HG02642 (cell line): ENCODE measurements around the gene KRTAP4-3.
"Not testable (repeated sequence)": the region's sequence is repeated elsewhere in the genome, so short reads cannot be mapped to it uniquely, and the experiment has no call there.

Experiments used
- ATAC-seq: cut with Tn5 transposase; IDR thresholded peaks from one replicate; pipeline ENCODE4 v1.9.1; 2021; ENCODE audit warnings: mild to moderate bottlenecking; ENCODE audit not compliant: unreplicated experiment, poor library complexity

Gene KRTAP4-3

GRCh38 chr17:41160190-41160589 lies 7.8 kb downstream of the KRTAP4-3 start:
- ATAC-seq: not testable (repeated sequence)

- ATAC-seq: no peak
Measured at GRCh38 chr17:41153856-41154255, 14.2 kb downstream of the KRTAP4-3 start.

- no peak for ATAC-seq
Measured at GRCh38 chr17:41151525-41151924, 16.5 kb downstream of the KRTAP4-3 start.

- ATAC-seq: no peak
Measured at GRCh38 chr17:41150026-41150425, 18.0 kb downstream of the KRTAP4-3 start.

GRCh38 chr17:41149652-41149985 lies 18.4 kb downstream of the KRTAP4-3 start, which contains the start of gene KRTAP4-5:
Gene KRTAP4-5, minus strand, starts transcription at chr17:41149825. Its CDS starts 58 bp downstream, at chr17:41149767.
- ATAC-seq: no peak

- not testable (repeated sequence) for ATAC-seq
Measured at GRCh38 chr17:41148971-41149651, 18.9 kb downstream of the KRTAP4-3 start.

- ATAC-seq: no peak
Measured at GRCh38 chr17:41147531-41148204, 20.4 kb downstream of the KRTAP4-3 start.

- ATAC-seq: no peak
Measured at GRCh38 chr17:41145261-41145660, 22.8 kb downstream of the KRTAP4-3 start.

- ATAC-seq: no peak
Measured at GRCh38 chr17:41144846-41145245, 23.2 kb downstream of the KRTAP4-3 start.

GRCh38 chr17:41141361-41141760 lies 26.7 kb downstream of the KRTAP4-3 start:
- ATAC-seq: no peak

- ATAC-seq: no peak
Measured at GRCh38 chr17:41140360-41141131, 27.5 kb downstream of the KRTAP4-3 start, which contains the start of gene KRTAP4-6. Gene KRTAP4-6, minus strand, starts transcription at chr17:41140544. Its CDS starts 57 bp downstream, at chr17:41140487.

GRCh38 chr17:41139865-41140264 lies 28.2 kb downstream of the KRTAP4-3 start:
- ATAC-seq: not testable (repeated sequence)

- ATAC-seq: no peak
Measured at GRCh38 chr17:41133880-41134735, 33.9 kb downstream of the KRTAP4-3 start.

- ATAC-seq: no peak
Measured at GRCh38 chr17:41131979-41132378, 36.0 kb downstream of the KRTAP4-3 start.

- no peak for ATAC-seq
Measured at GRCh38 chr17:41127371-41127770, 40.6 kb downstream of the KRTAP4-3 start.

- no peak for ATAC-seq
Measured at GRCh38 chr17:41126412-41126811, 41.6 kb downstream of the KRTAP4-3 start.

- no peak for ATAC-seq
Measured at GRCh38 chr17:41125064-41125463, 43.0 kb downstream of the KRTAP4-3 start.

- not testable (repeated sequence) for ATAC-seq
Measured at GRCh38 chr17:41123991-41124371, 44.0 kb downstream of the KRTAP4-3 start, which contains the start of gene KRTAP4-12. Gene KRTAP4-12, minus strand, starts transcription at chr17:41124182. Its CDS starts 60 bp downstream, at chr17:41124122.

- not testable (repeated sequence) for ATAC-seq
Measured at GRCh38 chr17:41123292-41123990, 44.6 kb downstream of the KRTAP4-3 start.
